Neural progenitor cell (in vitro differentiated cells): Measurements from ENCODE around the gene ELMO1. TPM values are rescaled to one million over a fixed set of nuclear protein-coding genes. Genes with fewer than 3 reads are reported as not detected.

Source experiments
- DNase-seq: peaks from one replicate; pipeline ENCODE4 v3.0.0-alpha.2; 2016; ENCODE audit warnings: low spot score
- H2AFZ ChIP-seq: fragments of 200-600 bp; sonication (generic); replicated peaks from 2 replicates; pipeline ENCODE4 v1.6.1; 2016; ENCODE audit warnings: antibody characterized with exemption
- H3F3A ChIP-seq: fragments of 200-600 bp; sonication (generic); 2 replicates; pipeline ENCODE4 v1.6.1; 2016; ENCODE audit warnings: antibody characterized with exemption, low read depth
- H3K27ac ChIP-seq: fragments of 200-600 bp; sonication (generic); 2 replicates; pipeline ENCODE4 v1.5.1; 2016; ENCODE audit warnings: mild to moderate bottlenecking
- H3K27me3 ChIP-seq: fragments of 200-600 bp; sonication (generic); 2 replicates; pipeline ENCODE4 v1.6.1; 2016; ENCODE audit warnings: mild to moderate bottlenecking, moderate library complexity
- H3K36me3 ChIP-seq: fragments of 200-600 bp; sonication (generic); 2 replicates; pipeline ENCODE4 v1.5.1; 2016
- H3K4me1 ChIP-seq: fragments of 200-600 bp; sonication (generic); 2 replicates; pipeline ENCODE4 v1.6.1; 2016; ENCODE audit warnings: mixed run types
- H3K4me2 ChIP-seq: fragments of 200-600 bp; sonication (generic); 2 replicates; pipeline ENCODE4 v1.6.1; 2016
- H3K4me3 ChIP-seq: fragments of 200-600 bp; sonication (generic); 2 replicates; pipeline ENCODE4 v1.5.1; 2016
- H3K79me2 ChIP-seq: fragments of 200-600 bp; sonication (generic); 2 replicates; pipeline ENCODE4 v1.6.1; 2016; ENCODE audit warnings: low read depth
- H3K9ac ChIP-seq: fragments of 200-600 bp; sonication (generic); 2 replicates; pipeline ENCODE4 v1.6.1; 2016
- H3K9me3 ChIP-seq: fragments of 200-600 bp; sonication (generic); 2 replicates; pipeline ENCODE4 v1.5.1; 2016; ENCODE audit warnings: low read depth
- H4K20me1 ChIP-seq: fragments of 200-600 bp; sonication (generic); 2 replicates; pipeline ENCODE4 v1.6.1; 2016; ENCODE audit warnings: low read depth
- H3K27ac Mint-ChIP-seq: 3 replicates; pipeline ENCODE4 v1.8.0; 2021; ENCODE audit warnings: mixed read lengths
- H3K27me3 Mint-ChIP-seq: 2 replicates; pipeline ENCODE4 v1.8.0; 2022; ENCODE audit warnings: low read depth, mild to moderate bottlenecking, inconsistent platforms, moderate library complexity, mixed read lengths; ENCODE audit not compliant: insufficient read depth
- H3K36me3 Mint-ChIP-seq: 3 replicates; pipeline ENCODE4 v1.8.0; 2021; ENCODE audit warnings: mixed read lengths
- H3K4me1 Mint-ChIP-seq: 3 replicates; pipeline ENCODE4 v1.8.0; 2021; ENCODE audit warnings: mixed read lengths
- H3K4me3 Mint-ChIP-seq: 3 replicates; pipeline ENCODE4 v1.8.0; 2021; ENCODE audit warnings: mild to moderate bottlenecking, moderate library complexity, mixed read lengths
- H3K9me3 Mint-ChIP-seq: 3 replicates; pipeline ENCODE4 v1.8.0; 2020; ENCODE audit warnings: mixed read lengths
- EZH2 ChIP-seq: fragments of 200-600 bp; sonication (generic); IDR thresholded peaks from 2 replicates; pipeline ENCODE4 v1.6.1; 2017; ENCODE audit warnings: antibody characterized with exemption, mild to moderate bottlenecking, moderate library complexity
- EZH2phosphoT487 ChIP-seq: fragments of 200-600 bp; sonication (generic); IDR thresholded peaks from 2 replicates; pipeline ENCODE4 v1.6.1; 2017; ENCODE audit warnings: antibody characterized with exemption
- total RNA-seq: library from RNA; depleted of rRNA; stranded (reverse); fragments of >200 nt; gene quantifications from 2 replicates; pipeline ENCODE4 v1.2.3, GENCODE V29; 2015; ENCODE audit warnings: low replicate concordance
- TF ChIP-seq, protein P1 (sequence below): fragments of 200-600 bp; sonication (generic); IDR thresholded peaks from 2 replicates; pipeline ENCODE4 v1.5.1; 2017; ENCODE audit warnings: antibody characterized with exemption, mild to moderate bottlenecking

ELMO1 gene
- total RNA-seq, 1 donor from 2014 or later = 22.0 TPM

DNA sequence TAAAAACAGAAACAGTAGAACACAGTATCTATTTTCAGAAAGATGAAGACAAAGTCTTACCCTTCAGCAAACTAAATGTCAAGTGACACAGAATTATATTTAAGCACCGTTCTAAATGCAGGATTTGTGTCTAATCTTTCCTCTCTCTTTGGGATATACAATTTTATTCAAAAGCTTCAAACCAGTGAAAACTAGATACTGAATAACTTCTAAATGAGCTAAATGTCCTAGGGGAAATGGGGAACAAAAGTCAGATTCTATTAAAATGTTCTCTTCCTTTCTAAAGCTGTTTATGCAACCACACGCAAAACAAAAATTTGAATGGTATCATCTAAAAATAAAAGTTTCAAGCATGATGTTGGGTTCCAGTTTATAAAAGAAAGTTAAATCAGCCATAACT is 588.0 kb downstream of the ELMO1 start:
- TF ChIP-seq EZH2 = no peak
- TF ChIP-seq, protein P1, sequence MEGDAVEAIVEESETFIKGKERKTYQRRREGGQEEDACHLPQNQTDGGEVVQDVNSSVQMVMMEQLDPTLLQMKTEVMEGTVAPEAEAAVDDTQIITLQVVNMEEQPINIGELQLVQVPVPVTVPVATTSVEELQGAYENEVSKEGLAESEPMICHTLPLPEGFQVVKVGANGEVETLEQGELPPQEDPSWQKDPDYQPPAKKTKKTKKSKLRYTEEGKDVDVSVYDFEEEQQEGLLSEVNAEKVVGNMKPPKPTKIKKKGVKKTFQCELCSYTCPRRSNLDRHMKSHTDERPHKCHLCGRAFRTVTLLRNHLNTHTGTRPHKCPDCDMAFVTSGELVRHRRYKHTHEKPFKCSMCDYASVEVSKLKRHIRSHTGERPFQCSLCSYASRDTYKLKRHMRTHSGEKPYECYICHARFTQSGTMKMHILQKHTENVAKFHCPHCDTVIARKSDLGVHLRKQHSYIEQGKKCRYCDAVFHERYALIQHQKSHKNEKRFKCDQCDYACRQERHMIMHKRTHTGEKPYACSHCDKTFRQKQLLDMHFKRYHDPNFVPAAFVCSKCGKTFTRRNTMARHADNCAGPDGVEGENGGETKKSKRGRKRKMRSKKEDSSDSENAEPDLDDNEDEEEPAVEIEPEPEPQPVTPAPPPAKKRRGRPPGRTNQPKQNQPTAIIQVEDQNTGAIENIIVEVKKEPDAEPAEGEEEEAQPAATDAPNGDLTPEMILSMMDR = no peak
- no peak for TF ChIP-seq EZH2phosphoT487
- Mint-ChIP-seq H3K4me3 (no peak overlapping the region), H3K36me3 (no peaks in the 10 kb centered on the region), H3K4me1 (peaks cover 6% of the 10 kb centered on the region), H3K9me3 (no peaks in the 10 kb centered on the region), H3K27me3 (peaks cover 2% of the 10 kb centered on the region), H3K27ac (no peak overlapping the region)
- Histone ChIP-seq H3K4me2 (no peak overlapping the region), H3F3A (no peaks in the 10 kb centered on the region), H3K27ac (no peak overlapping the region), H2AFZ (no peak overlapping the region), H3K79me2 (no peaks in the 10 kb centered on the region), H3K9ac (no peak overlapping the region), H3K9me3 (no peaks in the 10 kb centered on the region), H3K27me3 (no peaks in the 10 kb centered on the region), H3K4me1 (peaks cover 4% of the 10 kb centered on the region), H3K36me3 (no peaks in the 10 kb centered on the region), H3K4me3 (no peak overlapping the region), H4K20me1 (no peaks in the 10 kb centered on the region)
- DNase-seq = no peak

DNA sequence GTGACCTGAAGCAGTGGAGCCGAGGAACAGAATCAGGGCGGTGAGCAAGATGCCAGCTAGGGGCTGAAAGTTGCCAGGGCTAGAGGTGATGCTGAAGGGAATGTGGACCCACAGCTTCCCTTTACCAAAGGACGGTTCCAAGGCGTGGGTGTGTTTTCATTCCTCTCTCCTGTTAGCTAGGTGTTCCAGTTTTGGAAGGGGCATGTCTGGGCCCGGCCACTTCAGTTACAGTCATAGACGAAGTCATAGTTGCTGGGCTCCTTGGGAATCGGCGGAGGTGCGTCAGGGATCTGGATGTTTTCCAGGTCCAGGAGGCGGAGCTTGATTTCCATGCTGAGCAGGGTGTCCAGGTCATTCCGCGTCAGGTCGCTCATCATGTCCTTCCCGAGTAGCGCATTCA is 593.3 kb downstream of the ELMO1 start:
- H3K27me3 ChIP-seq = no peaks in the 10 kb centered on the region
- no peaks in the 10 kb centered on the region for H3K79me2 ChIP-seq
- no peak overlapping the region for H3K9ac ChIP-seq
- no peaks in the 10 kb centered on the region for H3K9me3 Mint-ChIP-seq
- no peaks in the 10 kb centered on the region for H3F3A ChIP-seq
- H3K4me3 Mint-ChIP-seq = no peak overlapping the region
- no peak overlapping the region for H3K4me2 ChIP-seq
- no peaks in the 10 kb centered on the region for H4K20me1 ChIP-seq
- H3K27me3 Mint-ChIP-seq = no peaks in the 10 kb centered on the region
- H3K36me3 ChIP-seq = no peaks in the 10 kb centered on the region
- H3K36me3 Mint-ChIP-seq = peaks cover 5% of the 10 kb centered on the region
- no peak overlapping the region for H3K27ac Mint-ChIP-seq
- TF ChIP-seq EZH2 (no peak), EZH2phosphoT487 (no peak)
- TF ChIP-seq, protein P1 = no peak
- H3K4me1 ChIP-seq = peaks cover 4% of the 10 kb centered on the region
- H3K9me3 ChIP-seq = no peaks in the 10 kb centered on the region
- H3K27ac ChIP-seq = no peak overlapping the region
- DNase-seq = no peak
- H2AFZ ChIP-seq = no peak overlapping the region
- H3K4me1 Mint-ChIP-seq = no peaks in the 10 kb centered on the region
- no peak overlapping the region for H3K4me3 ChIP-seq

DNA sequence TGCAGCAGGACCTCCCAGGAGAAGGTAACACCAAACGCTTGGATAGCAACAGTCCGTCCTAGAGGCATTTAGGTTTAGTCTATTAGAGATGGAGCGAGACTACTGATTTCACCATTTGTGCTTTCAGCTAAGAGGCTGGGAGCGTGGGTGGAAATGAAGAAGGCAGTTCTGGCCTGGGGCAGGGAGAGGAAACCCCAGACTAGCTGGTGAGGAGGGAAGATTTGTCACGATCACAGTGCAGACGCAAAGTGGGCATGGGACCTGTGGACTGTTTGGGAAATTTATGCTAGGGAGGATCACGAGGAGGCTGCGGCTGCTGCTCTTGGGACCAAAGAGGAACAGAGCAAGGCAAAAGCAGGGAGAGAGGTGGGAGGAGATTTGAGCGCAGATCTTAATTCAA is 594.0 kb downstream of the ELMO1 start:
- Histone ChIP-seq H3F3A (no peaks in the 10 kb centered on the region), H3K36me3 (no peaks in the 10 kb centered on the region), H2AFZ (no peak overlapping the region), H3K79me2 (no peaks in the 10 kb centered on the region), H3K9me3 (no peaks in the 10 kb centered on the region), H3K4me2 (no peak overlapping the region), H3K27me3 (no peaks in the 10 kb centered on the region), H3K4me1 (peaks cover 4% of the 10 kb centered on the region), H3K4me3 (no peak overlapping the region), H4K20me1 (no peaks in the 10 kb centered on the region), H3K27ac (no peak overlapping the region), H3K9ac (no peak overlapping the region)
- Mint-ChIP-seq H3K9me3 (no peaks in the 10 kb centered on the region), H3K4me1 (no peaks in the 10 kb centered on the region), H3K36me3 (peaks cover 5% of the 10 kb centered on the region), H3K27me3 (no peaks in the 10 kb centered on the region), H3K27ac (no peak overlapping the region), H3K4me3 (no peak overlapping the region)
- no peak for DNase-seq
- TF ChIP-seq, protein P1 = no peak
- TF ChIP-seq EZH2phosphoT487 = no peak
- no peak for TF ChIP-seq EZH2
